Measurements from ENCODE around the gene ZNF133.

The ZNF133 gene

GRCh38 chr20:18287546-18287914 lies 797 bp upstream of the ZNF133 start:
- ATAC-seq, result peak; percentile 4
- TF ChIP-seq BACH2 (CRISPR knock-in tag; IDR thresholded peaks at IDR 0.05; ENCODE audit: borderline replicate concordance), result no peak
- TF ChIP-seq ARNTL (CRISPR knock-in tag; IDR thresholded peaks at IDR 0.05; ENCODE audit: borderline replicate concordance, low read depth), result no peak
- no peak for TF ChIP-seq SNAI2 (CRISPR knock-in tag; IDR thresholded peaks at IDR 0.05)
- TF ChIP-seq ISL1 (CRISPR knock-in tag; IDR thresholded peaks at IDR 0.05), result no peak
- no peak for TF ChIP-seq CREB5 (CRISPR knock-in tag; IDR thresholded peaks at IDR 0.05; ENCODE audit: low read depth)
- TF ChIP-seq TOX (CRISPR knock-in tag; IDR thresholded peaks at IDR 0.05; ENCODE audit: borderline replicate concordance), result no peak
- no peak for TF ChIP-seq GLIS3 (CRISPR knock-in tag; IDR thresholded peaks at IDR 0.05)
- no peak for TF ChIP-seq ZC3H10 (CRISPR knock-in tag; IDR thresholded peaks at IDR 0.05)
- no peak for TF ChIP-seq PPARA (CRISPR knock-in tag; IDR thresholded peaks at IDR 0.05; ENCODE audit: borderline replicate concordance)

GRCh38 chr20:18288749-18289267 lies 481 bp downstream of the ZNF133 start:
- TF ChIP-seq CSDC2 (CRISPR knock-in tag; IDR thresholded peaks at IDR 0.05) (no peak), BACH2 (CRISPR knock-in tag; IDR thresholded peaks at IDR 0.05; ENCODE audit: borderline replicate concordance) (no peak), ZFP3 (CRISPR knock-in tag; IDR thresholded peaks at IDR 0.05) (no peak), SNAI2 (CRISPR knock-in tag; IDR thresholded peaks at IDR 0.05) (no peak), PATZ1 (CRISPR knock-in tag; IDR thresholded peaks at IDR 0.05; ENCODE audit: borderline replicate concordance) (no peak), PPARA (CRISPR knock-in tag; IDR thresholded peaks at IDR 0.05; ENCODE audit: borderline replicate concordance) (no peak), ZC3H10 (CRISPR knock-in tag; IDR thresholded peaks at IDR 0.05) (no peak), OSR1 (CRISPR knock-in tag; IDR thresholded peaks at IDR 0.05) (no peak), ESRRG (CRISPR knock-in tag; IDR thresholded peaks at IDR 0.05) (no peak), TOX (CRISPR knock-in tag; IDR thresholded peaks at IDR 0.05; ENCODE audit: borderline replicate concordance) (no peak), ZFP30 (CRISPR knock-in tag; IDR thresholded peaks at IDR 0.05) (no peak), GLIS3 (CRISPR knock-in tag; IDR thresholded peaks at IDR 0.05) (no peak), RARB (CRISPR knock-in tag; IDR thresholded peaks at IDR 0.05) (no peak), ZNF8 (CRISPR knock-in tag; IDR thresholded peaks at IDR 0.05) (no peak), CREB5 (CRISPR knock-in tag; IDR thresholded peaks at IDR 0.05; ENCODE audit: low read depth) (no peak), ZNF565 (CRISPR knock-in tag; conservative IDR thresholded peaks at IDR 0.05; ENCODE audit: low read depth) (no peak), ZNF70 (CRISPR knock-in tag; IDR thresholded peaks at IDR 0.05) (no peak), TSHZ2 (CRISPR knock-in tag; IDR thresholded peaks at IDR 0.05) (no peak), POU6F1 (CRISPR knock-in tag; IDR thresholded peaks at IDR 0.05; ENCODE audit: borderline replicate concordance, low read depth) (no peak)

GRCh38 chr20:18289306-18289705 lies 979 bp downstream of the ZNF133 start:
- no peak for ATAC-seq
- TF ChIP-seq TCF4 (CRISPR knock-in tag; IDR thresholded peaks at IDR 0.05; ENCODE audit: borderline replicate concordance) (no peak), CREB5 (CRISPR knock-in tag; IDR thresholded peaks at IDR 0.05; ENCODE audit: low read depth) (no peak), CSDC2 (CRISPR knock-in tag; IDR thresholded peaks at IDR 0.05) (no peak), SNAI2 (CRISPR knock-in tag; IDR thresholded peaks at IDR 0.05) (no peak), PATZ1 (CRISPR knock-in tag; IDR thresholded peaks at IDR 0.05; ENCODE audit: borderline replicate concordance) (no peak), BACH2 (CRISPR knock-in tag; IDR thresholded peaks at IDR 0.05; ENCODE audit: borderline replicate concordance) (no peak), TOX (CRISPR knock-in tag; IDR thresholded peaks at IDR 0.05; ENCODE audit: borderline replicate concordance) (no peak), ZNF70 (CRISPR knock-in tag; IDR thresholded peaks at IDR 0.05) (no peak), OSR1 (CRISPR knock-in tag; IDR thresholded peaks at IDR 0.05) (no peak), ZNF565 (CRISPR knock-in tag; conservative IDR thresholded peaks at IDR 0.05; ENCODE audit: low read depth) (no peak)

More at GRCh38 chr20:18288749-18289267, 481 bp downstream of the ZNF133 start:
- ATAC-seq, result peak; percentile 56
